HFF-Myc (cell line): ENCODE results near the gene PECR.

Experiments used
- DNase-seq: peaks from one replicate; pipeline ENCODE4 v3.0.0-alpha.2; 2011; ENCODE audit warnings: low read depth; ENCODE audit errors: extremely low read depth
- H3K4me3 ChIP-seq: replicated peaks from 2 replicates; pipeline ENCODE4 v1.5.1; 2011; ENCODE audit warnings: low read depth, mild to moderate bottlenecking, control low read depth, low read length
- TF ChIP-seq, protein P1 (sequence below): IDR thresholded peaks from 2 replicates; pipeline ENCODE4 v1.5.1; 2012; ENCODE audit warnings: mild to moderate bottlenecking, low read depth, low read length, control low read depth; ENCODE audit errors: missing control alignments

Gene PECR

GRCh38 chr2:216081487-216082116 lies at the start of gene PECR, which contains the start of gene TMEM169:
Gene PECR (minus strand): TSS chr2:216081809. CDS start chr2:216081741, 68 bp downstream.
Gene TMEM169 (plus strand): TSS chr2:216081919. CDS start chr2:216095964, 14,045 bp downstream.
- DNase-seq: no peak
- TF ChIP-seq, protein P1, sequence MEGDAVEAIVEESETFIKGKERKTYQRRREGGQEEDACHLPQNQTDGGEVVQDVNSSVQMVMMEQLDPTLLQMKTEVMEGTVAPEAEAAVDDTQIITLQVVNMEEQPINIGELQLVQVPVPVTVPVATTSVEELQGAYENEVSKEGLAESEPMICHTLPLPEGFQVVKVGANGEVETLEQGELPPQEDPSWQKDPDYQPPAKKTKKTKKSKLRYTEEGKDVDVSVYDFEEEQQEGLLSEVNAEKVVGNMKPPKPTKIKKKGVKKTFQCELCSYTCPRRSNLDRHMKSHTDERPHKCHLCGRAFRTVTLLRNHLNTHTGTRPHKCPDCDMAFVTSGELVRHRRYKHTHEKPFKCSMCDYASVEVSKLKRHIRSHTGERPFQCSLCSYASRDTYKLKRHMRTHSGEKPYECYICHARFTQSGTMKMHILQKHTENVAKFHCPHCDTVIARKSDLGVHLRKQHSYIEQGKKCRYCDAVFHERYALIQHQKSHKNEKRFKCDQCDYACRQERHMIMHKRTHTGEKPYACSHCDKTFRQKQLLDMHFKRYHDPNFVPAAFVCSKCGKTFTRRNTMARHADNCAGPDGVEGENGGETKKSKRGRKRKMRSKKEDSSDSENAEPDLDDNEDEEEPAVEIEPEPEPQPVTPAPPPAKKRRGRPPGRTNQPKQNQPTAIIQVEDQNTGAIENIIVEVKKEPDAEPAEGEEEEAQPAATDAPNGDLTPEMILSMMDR: no peak
- peak within 1 kb of the TSS; percentile 67 for H3K4me3 ChIP-seq

DNA sequence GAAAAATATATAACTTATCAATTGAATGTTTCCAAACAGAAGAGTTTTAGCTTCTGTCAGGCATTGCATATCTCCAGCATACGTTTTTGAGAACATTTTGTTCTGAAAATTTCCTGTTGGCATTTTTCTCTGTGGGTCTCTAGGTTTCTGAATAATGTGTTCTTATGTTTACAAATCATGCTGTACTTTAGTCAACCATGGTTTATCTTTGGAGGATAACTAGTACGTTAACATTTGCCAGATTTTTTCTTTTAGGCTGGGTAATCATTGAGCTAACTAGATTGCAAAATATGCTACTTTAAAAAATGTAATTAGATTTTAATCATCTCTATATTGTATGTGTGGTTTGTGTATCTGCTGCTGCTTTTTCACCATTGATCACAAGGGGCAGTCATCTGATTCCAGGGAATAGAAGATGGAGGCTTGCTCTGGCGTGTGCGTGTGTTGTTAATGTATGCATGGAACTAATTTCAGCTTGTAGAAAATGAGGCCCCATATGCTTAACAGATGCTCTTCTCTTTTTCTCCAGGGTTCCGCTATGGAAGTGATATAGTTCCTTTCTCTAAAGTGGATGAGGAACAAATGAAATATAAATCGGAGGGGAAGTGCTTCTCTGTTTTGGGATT lies 48.9 kb upstream of the PECR start:
- TF ChIP-seq, protein P1: peak; percentile 12
- no peak overlapping the region for H3K4me3 ChIP-seq
- DNase-seq: no peak

DNA sequence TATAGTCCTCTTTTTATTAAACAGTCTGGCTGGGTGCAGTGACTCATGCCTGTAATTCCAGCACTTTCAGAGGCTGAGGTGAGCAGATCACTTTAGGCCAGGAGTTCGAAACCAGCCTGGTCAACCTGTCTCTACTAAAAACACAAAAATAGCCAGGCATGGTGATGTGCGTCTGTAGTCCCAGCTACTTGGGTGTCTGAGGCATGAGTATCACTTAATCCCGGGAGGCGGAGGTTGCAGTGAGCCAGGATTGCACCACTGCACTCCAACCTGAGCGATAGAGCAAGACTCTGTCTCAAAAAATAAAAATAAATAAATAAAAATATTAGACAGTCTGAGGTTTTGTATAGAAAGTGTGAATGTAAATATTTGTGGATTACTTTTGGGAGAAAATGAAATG lies 45.3 kb upstream of the PECR start:
- TF ChIP-seq, protein P1: no peak
- H3K4me3 ChIP-seq: no peak overlapping the region

DNA sequence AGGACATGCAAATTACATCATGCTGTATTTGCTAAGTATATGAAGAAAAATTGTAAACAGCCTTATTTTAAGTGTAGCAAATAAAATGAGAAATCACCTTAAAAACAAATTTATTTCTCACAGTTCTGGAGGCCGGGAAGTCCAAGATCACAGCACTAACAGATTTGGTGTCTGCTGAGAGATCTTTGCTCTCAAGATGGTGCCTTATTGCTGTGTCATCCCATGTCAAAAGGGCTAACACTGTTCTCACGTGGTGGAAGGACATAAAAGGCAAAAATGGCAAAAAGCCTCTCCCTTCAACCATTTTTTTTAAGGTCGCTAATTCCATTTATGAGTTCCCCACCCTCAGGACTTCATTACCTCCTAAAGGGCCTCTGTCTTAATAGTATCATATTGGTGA lies 39.6 kb upstream of the PECR start:
- H3K4me3 ChIP-seq: no peak overlapping the region
- TF ChIP-seq, protein P1: no peak
- no peak for DNase-seq

More for the DNA sequence above, 45.3 kb upstream of the PECR start:
- no peak for DNase-seq

DNA sequence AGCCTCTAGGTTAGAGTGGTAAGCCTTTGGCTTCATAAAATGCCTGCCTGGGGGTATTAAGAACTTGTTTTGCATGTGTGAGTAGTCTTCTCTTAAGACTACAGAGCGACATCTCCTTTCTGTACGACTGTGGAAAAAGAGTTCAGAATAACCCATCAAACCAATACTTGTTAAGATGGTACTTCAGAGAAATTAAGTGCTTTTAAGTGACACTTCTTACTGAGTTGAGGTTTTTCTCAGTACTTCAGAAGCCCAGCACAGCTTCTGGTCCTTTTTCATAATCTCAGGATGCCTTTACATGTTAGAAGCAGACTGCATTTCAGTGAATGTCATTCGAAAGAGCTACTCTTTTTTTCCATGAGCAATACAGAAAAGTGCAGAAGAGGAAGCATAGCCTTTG lies 38.4 kb upstream of the PECR start:
- TF ChIP-seq, protein P1: no peak
- DNase-seq: no peak
- no peak overlapping the region for H3K4me3 ChIP-seq

DNA sequence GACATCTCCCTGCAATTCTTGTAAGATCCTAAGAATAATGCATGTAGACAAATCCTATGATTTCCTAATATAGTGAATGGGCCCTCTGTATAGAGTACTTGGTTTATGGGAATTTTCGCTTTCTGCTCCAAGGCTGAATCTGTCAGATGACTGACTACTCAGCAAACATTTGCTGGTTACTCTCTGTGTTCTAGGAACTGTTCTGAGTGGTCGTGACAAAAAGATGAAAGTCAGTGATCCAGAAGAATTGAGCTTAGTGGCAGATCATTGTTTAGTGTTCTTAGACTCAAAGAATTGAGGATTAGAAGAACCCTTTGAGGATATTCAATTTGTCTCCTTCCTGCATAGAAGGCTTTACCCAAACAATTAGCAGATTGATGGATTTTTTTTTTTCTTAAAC lies 37.5 kb upstream of the PECR start:
- TF ChIP-seq, protein P1: no peak
- DNase-seq: no peak
- H3K4me3 ChIP-seq: no peak overlapping the region
